ENCODE results near the gene SOX13.

DNA sequence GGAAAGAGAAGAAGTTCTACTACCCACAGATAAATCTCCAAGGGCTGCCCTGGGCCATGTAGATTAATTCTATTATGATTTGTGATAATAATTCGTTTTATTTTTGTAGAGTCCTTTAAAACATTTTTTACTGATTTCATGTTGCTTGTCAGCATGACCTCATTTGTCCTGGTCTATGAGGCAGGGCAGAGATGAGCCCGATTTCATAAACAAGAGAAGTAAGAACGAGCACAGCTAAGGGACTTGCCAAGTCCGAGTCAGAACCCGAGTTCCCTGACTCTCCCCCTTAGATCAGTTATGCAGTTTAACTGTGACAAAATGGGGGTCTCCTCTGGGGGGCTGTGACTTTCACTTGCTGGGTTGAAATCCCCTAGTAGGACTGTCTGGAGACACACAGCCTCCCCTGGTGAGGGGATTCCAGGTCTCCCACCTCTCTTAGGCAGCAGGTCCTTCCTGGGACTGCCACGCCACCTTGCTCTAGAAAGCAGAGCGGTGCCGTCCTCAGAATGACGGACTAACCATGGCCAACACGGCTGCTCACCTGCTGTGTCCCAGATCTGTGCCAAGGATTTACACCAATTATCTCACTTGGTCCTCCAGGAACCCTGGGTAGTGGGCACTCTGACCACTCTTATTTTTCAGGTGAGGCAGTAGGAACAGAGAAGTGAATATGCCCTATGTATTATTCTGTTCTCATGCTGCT is 31.0 kb upstream of the SOX13 start:
- TF ChIP-seq POLR2A (IDR thresholded peaks at IDR 0.05) = no peak
- TF ChIP-seq, protein P1, sequence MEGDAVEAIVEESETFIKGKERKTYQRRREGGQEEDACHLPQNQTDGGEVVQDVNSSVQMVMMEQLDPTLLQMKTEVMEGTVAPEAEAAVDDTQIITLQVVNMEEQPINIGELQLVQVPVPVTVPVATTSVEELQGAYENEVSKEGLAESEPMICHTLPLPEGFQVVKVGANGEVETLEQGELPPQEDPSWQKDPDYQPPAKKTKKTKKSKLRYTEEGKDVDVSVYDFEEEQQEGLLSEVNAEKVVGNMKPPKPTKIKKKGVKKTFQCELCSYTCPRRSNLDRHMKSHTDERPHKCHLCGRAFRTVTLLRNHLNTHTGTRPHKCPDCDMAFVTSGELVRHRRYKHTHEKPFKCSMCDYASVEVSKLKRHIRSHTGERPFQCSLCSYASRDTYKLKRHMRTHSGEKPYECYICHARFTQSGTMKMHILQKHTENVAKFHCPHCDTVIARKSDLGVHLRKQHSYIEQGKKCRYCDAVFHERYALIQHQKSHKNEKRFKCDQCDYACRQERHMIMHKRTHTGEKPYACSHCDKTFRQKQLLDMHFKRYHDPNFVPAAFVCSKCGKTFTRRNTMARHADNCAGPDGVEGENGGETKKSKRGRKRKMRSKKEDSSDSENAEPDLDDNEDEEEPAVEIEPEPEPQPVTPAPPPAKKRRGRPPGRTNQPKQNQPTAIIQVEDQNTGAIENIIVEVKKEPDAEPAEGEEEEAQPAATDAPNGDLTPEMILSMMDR (IDR thresholded peaks at IDR 0.05) = no peak
